Measurements from ENCODE around the gene GPR17.

GRCh38 chr2:127658641-127659407 is 12.9 kb downstream of the GPR17 start:
- TF ChIP-seq CTCF (IDR thresholded peaks at IDR 0.05 in 2 of 3, conservative IDR thresholded peaks at IDR 0.05 in 1 of 3; ENCODE audit: insufficient read depth in 2 of 3, low read depth in 1 of 3, low read length in 3 of 3) (no peak), ZFX (CRISPR knock-in tag; IDR thresholded peaks at IDR 0.05) (no peak), SIN3A (IDR thresholded peaks at IDR 0.05; ENCODE audit: borderline replicate concordance in 2 of 2, control insufficient read depth in 1 of 2, low read depth in 2 of 2, low read length in 2 of 2) (no peak), RBM39 (optimal IDR thresholded peaks at IDR 0.05; ENCODE audit: low read depth, low read length) (no peak), ZNF384 (IDR thresholded peaks at IDR 0.05; ENCODE audit: low read depth, low read length) (no peak), NCOR1 (IDR thresholded peaks at IDR 0.05) (no peak)

All from K562 (cell line).